ENCODE results near the gene TNNC1.

DNA sequence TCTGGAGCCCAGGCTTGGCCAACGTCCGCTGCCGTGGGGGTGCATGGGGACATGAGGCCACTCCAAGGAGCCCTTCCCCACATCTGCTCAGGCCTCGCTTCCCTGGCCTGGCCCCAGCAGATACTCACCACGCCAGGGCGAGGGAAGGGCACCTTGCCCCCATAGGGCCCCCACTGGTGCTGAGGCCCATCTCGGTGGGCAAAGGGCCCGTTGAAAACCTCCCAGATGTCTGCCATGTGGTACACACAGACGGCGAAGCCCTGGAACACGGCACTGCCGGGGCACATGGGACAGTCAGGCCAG, 13.6 kb downstream of the TNNC1 start:
- TF ChIP-seq, protein P1, sequence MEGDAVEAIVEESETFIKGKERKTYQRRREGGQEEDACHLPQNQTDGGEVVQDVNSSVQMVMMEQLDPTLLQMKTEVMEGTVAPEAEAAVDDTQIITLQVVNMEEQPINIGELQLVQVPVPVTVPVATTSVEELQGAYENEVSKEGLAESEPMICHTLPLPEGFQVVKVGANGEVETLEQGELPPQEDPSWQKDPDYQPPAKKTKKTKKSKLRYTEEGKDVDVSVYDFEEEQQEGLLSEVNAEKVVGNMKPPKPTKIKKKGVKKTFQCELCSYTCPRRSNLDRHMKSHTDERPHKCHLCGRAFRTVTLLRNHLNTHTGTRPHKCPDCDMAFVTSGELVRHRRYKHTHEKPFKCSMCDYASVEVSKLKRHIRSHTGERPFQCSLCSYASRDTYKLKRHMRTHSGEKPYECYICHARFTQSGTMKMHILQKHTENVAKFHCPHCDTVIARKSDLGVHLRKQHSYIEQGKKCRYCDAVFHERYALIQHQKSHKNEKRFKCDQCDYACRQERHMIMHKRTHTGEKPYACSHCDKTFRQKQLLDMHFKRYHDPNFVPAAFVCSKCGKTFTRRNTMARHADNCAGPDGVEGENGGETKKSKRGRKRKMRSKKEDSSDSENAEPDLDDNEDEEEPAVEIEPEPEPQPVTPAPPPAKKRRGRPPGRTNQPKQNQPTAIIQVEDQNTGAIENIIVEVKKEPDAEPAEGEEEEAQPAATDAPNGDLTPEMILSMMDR (conservative IDR thresholded peaks at IDR 0.05 in 1 of 2, IDR thresholded peaks at IDR 0.05 in 1 of 2; ENCODE audit: low read depth in 1 of 2, low read length in 2 of 2), result no peak
- no peak for TF ChIP-seq EZH2 (IDR thresholded peaks at IDR 0.05; ENCODE audit: low read length, missing control alignments)
